Nephron progenitor cell (in vitro differentiated cells): ENCODE measurements around the gene B9D2.
A peak's percentile ranks its signal among the peaks of the same experiment; 100 is the strongest.

ENCODE experiments used
- DNase-seq: peaks from one replicate; pipeline ENCODE4 v3.0.0; 2021
- H3K27ac Mint-ChIP-seq: 2 replicates; pipeline ENCODE4 v1.8.0; 2021; ENCODE audit warnings: mild to moderate bottlenecking, moderate library complexity, mixed read lengths
- H3K27me3 Mint-ChIP-seq: 2 replicates; pipeline ENCODE4 v1.8.0; 2021; ENCODE audit warnings: mild to moderate bottlenecking, low read depth, mixed read lengths; ENCODE audit not compliant: poor library complexity
- H3K36me3 Mint-ChIP-seq: 2 replicates; pipeline ENCODE4 v1.8.0; 2021; ENCODE audit warnings: low read depth, mixed read lengths
- H3K4me1 Mint-ChIP-seq: 2 replicates; pipeline ENCODE4 v1.8.0; 2021; ENCODE audit warnings: mixed read lengths
- H3K4me3 Mint-ChIP-seq: 2 replicates; pipeline ENCODE4 v1.8.0; 2021; ENCODE audit warnings: mild to moderate bottlenecking, moderate library complexity, mixed read lengths
- H3K9me3 Mint-ChIP-seq: 2 replicates; pipeline ENCODE4 v1.8.0; 2021; ENCODE audit warnings: mild to moderate bottlenecking, moderate library complexity, mixed read lengths
- CTCF ChIP-seq: fragments of 200-600 bp; sonication (generic); IDR thresholded peaks from 2 replicates; pipeline ENCODE4 v1.5.0; 2021; ENCODE audit warnings: antibody characterized with exemption

The B9D2 gene

DNA sequence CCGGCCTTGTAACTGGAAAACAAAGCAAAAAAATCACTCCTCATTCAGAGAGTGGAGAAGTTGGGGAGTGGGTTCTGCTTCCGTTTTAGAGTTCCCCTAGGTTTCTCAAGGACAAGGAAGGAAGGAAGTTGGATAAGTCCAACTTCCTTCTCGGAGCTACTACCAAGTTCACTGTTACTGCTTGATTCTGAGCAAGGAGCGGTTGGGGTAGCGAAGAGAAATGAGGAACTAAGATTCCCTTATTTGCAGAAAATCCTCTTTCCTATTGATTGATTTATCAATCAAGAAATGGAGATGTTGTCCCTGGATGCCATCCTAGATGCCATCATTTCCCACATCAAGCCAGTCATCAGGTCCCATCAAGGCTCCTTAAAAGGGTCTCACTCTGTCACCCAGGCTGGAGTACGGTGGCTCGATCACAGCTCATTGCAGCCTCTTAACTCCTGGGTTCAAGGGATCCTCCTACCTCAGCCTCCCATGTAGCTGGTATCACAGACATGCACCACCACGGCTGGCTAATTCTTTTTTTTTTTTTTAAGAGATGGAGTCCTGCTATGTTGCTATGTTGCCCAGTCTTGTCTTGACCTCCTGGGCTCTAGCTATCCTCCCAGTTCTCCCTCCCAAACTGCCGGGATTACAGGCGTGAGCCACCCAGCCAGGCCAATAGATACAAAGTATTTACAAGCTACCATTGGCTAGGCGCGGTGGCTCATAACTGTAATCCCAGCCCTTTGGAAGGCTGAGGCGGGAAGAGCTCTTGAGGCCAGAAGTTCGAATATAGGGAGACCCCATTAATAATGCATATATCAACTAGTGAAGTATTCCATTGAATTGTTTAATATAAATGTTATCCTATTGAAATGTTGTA, 809 bp upstream of the B9D2 start:
- Mint-ChIP-seq H3K27me3 (no peaks in the 10 kb centered on the region), H3K4me1 (peaks cover 19% of the 10 kb centered on the region), H3K4me3 (peak overlapping the region; percentile 96), H3K9me3 (no peaks in the 10 kb centered on the region), H3K36me3 (peaks cover 5% of the 10 kb centered on the region), H3K27ac (peak overlapping the region; percentile 100)
- no peak for TF ChIP-seq CTCF
- DNase-seq, result no peak

DNA sequence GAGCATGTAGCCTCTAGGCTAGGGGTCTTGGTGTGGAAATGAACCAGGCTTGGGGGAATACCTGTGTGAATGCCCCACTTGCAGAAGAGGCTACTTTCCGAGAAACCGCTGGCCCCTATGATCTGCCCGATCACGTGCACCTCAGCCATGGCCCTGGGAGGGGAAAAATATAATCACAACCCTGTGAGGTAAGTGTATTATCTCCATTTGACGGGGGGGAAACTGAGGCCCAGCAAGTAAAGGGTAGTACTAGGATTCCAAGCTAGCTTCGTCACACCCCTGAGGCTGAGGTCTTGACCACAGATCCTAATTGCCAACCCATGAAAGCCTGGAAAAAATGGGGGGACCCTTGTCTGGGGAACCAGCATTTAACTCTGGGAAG, 587 bp downstream of the B9D2 start:
- Mint-ChIP-seq H3K27me3 (no peaks in the 10 kb centered on the region), H3K4me3 (peak overlapping the region; percentile 96), H3K36me3 (peaks cover 5% of the 10 kb centered on the region), H3K27ac (peak overlapping the region; percentile 100), H3K4me1 (peaks cover 19% of the 10 kb centered on the region), H3K9me3 (no peaks in the 10 kb centered on the region)
- no peak for TF ChIP-seq CTCF
- no peak for DNase-seq

- Mint-ChIP-seq H3K4me3 (peak overlapping the region; percentile 96), H3K36me3 (peaks cover 5% of the 10 kb centered on the region), H3K4me1 (peaks cover 19% of the 10 kb centered on the region), H3K27ac (no peak overlapping the region), H3K27me3 (no peaks in the 10 kb centered on the region), H3K9me3 (no peaks in the 10 kb centered on the region)
- no peak for TF ChIP-seq CTCF
- no peak for DNase-seq
These were observed 1.7 kb downstream of the B9D2 start for GRCh38 chr19:41362143-41362847.

GRCh38 chr19:41359741-41360140, 4.2 kb downstream of the B9D2 start:
- no peak for TF ChIP-seq CTCF
- no peak overlapping the region for H3K27ac Mint-ChIP-seq
- H3K36me3 Mint-ChIP-seq, result no peaks in the 10 kb centered on the region
- no peak overlapping the region for H3K4me3 Mint-ChIP-seq
- H3K4me1 Mint-ChIP-seq, result peaks cover 21% of the 10 kb centered on the region
- no peaks in the 10 kb centered on the region for H3K9me3 Mint-ChIP-seq
- no peaks in the 10 kb centered on the region for H3K27me3 Mint-ChIP-seq
- no peak for DNase-seq

DNA sequence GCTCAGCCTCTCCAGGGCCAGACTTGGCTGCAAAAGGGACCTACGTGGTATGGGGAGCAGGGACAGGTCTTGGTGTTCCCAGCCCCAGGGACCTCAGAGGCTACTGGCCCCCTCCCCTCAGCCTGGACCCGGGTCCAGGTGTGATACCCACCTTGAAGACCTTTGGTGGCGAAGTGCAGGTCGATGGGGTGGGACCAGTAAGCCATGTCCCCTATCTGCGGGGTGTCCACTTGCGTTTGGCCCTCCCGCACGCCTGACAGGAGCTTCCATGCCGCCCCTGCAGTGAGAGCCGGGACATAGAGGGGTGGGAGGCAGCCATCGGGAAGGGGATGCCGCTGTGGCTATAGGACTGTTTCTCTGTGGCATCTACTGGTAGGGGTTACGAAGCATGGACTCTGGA, 6.2 kb downstream of the B9D2 start:
- H3K4me3 Mint-ChIP-seq, result no peak overlapping the region
- no peak for TF ChIP-seq CTCF

More for the DNA sequence above, 6.2 kb downstream of the B9D2 start:
- Mint-ChIP-seq H3K36me3 (no peaks in the 10 kb centered on the region), H3K9me3 (no peaks in the 10 kb centered on the region), H3K4me1 (peaks cover 13% of the 10 kb centered on the region), H3K27me3 (no peaks in the 10 kb centered on the region), H3K27ac (no peak overlapping the region)
- no peak for DNase-seq
